Panc1 (cell line): ENCODE results near the gene PLEKHM2. TPM values are rescaled to one million over a fixed set of nuclear protein-coding genes. Genes with fewer than 3 reads are reported as not detected.

Source experiments
- ATAC-seq: fragments of 200-7000 bp; cut with Tn5 transposase; 2 replicates; pipeline ENCODE4 v1.9.1; 2020; ENCODE audit warnings: mild to moderate bottlenecking, moderate library complexity
- BruUV-seq: library from RNA; stranded (reverse); fragments of 400-500 nt; replicated peaks from 2 replicates; lab custom pipeline; 2021; lab: Mats Ljungman, UMichigan
- CTCF ChIA-PET: fragments of 300-600 bp; sonication (Branson Sonifier 250); formaldehyde crosslinking; loops from one replicate; lab custom pipeline; 2022; ENCODE audit warnings: antibody characterized with exemption; lab: Charles Lee
- POLR2A ChIA-PET: fragments of 300-600 bp; sonication (Branson Sonifier 250); formaldehyde crosslinking; loops from one replicate; lab custom pipeline; 2022; ENCODE audit warnings: antibody characterized with exemption; lab: Charles Lee
- DNase-seq: peaks from one replicate; pipeline ENCODE4 v3.0.0-alpha.2; 2010; ENCODE audit warnings: low read depth, low spot score
- H3K27ac ChIP-seq: 2 replicates; pipeline ENCODE4 v1.5.1; 2011; ENCODE audit warnings: mild to moderate bottlenecking, low read length, inconsistent platforms
- H3K27me3 ChIP-seq: fragments of 200-500 bp; sonication (Bioruptor generic); 2 replicates; pipeline ENCODE4 v1.6.0; 2014; ENCODE audit warnings: low read length, inconsistent platforms; ENCODE audit not compliant: control insufficient read depth, insufficient read depth
- H3K36me3 ChIP-seq: fragments of 200-500 bp; sonication (Bioruptor generic); 2 replicates; pipeline ENCODE4 v1.5.1; 2014; ENCODE audit warnings: inconsistent platforms, mild to moderate bottlenecking, low read length, moderate library complexity; ENCODE audit not compliant: control insufficient read depth, insufficient read depth
- H3K4me1 ChIP-seq: 2 replicates; pipeline ENCODE4 v1.5.1; 2011; ENCODE audit warnings: inconsistent platforms, mild to moderate bottlenecking, low read length, moderate library complexity; ENCODE audit not compliant: control insufficient read depth, insufficient read depth
- H3K4me3 ChIP-seq, 2 experiments: 2 replicates each; pipeline ENCODE4 v1.5.1; 2011 to 2012; ENCODE audit warnings: low read depth in 2 of 2, low read length in 2 of 2, mild to moderate bottlenecking in 2 of 2, inconsistent platforms in 1 of 2, moderate library complexity in 1 of 2
- H3K9me3 ChIP-seq: fragments of 200-500 bp; sonication (Bioruptor generic); 2 replicates; pipeline ENCODE4 v1.5.1; 2014; ENCODE audit warnings: low read depth, mild to moderate bottlenecking, inconsistent platforms, low read length, moderate library complexity; ENCODE audit not compliant: control insufficient read depth, insufficient read depth
- CTCF ChIP-seq: fragments of 450-650 bp; IDR thresholded peaks from 2 replicates; pipeline ENCODE4 v1.5.1; 2017; ENCODE audit warnings: mild to moderate bottlenecking
- POLR2AphosphoS5 ChIP-seq: IDR thresholded peaks from 2 replicates; pipeline ENCODE4 v1.6.1; 2012; ENCODE audit warnings: mild to moderate bottlenecking, low read depth, low read length, moderate library complexity
- REST ChIP-seq, 2 experiments: IDR thresholded peaks; 2 replicates each; pipeline ENCODE4 v1.6.1; 2011 to 2012; ENCODE audit warnings: low read depth in 2 of 2, control low read depth in 1 of 2, low read length in 1 of 2, mild to moderate bottlenecking in 1 of 2, moderate library complexity in 1 of 2; ENCODE audit not compliant: insufficient read depth in 1 of 2
- SIN3A ChIP-seq: IDR thresholded peaks from 2 replicates; pipeline ENCODE4 v1.6.1; 2012; ENCODE audit warnings: low read depth, mild to moderate bottlenecking, low read length, moderate library complexity, borderline replicate concordance; ENCODE audit not compliant: insufficient read depth
- TCF7L2 ChIP-seq: IDR thresholded peaks from 2 replicates; pipeline ENCODE4 v1.6.1; 2011; ENCODE audit warnings: mild to moderate bottlenecking, low read depth, low read length, inconsistent platforms
- in situ Hi-C: cut with HindIII; loops from 2 replicates; pipeline ENCODE4 v1.10.0; 2016; ENCODE audit warnings: low sequenced_read_pairs, low pct_unique_long_range_greater_than_20kb
- intact Hi-C: fragments of 100-400 bp; cut with micrococcal nuclease; formaldehyde crosslinking; loops from one replicate; pipeline ENCODE4 v1.10.0; 2022; ENCODE audit not compliant: unreplicated experiment
- total RNA-seq: library from RNA; stranded (reverse); gene quantifications from one replicate; pipeline ENCODE4 v1.2.1, GENCODE V29; 2021; ENCODE audit not compliant: unreplicated experiment

The PLEKHM2 gene
- total RNA-seq, 1 experiment from 2014 or later, result 54.6 TPM

GRCh38 chr1:15739259-15739658, 55.1 kb downstream of the PLEKHM2 start:
- Histone ChIP-seq H3K4me1 (peaks cover 4% of the 10 kb centered on the region), H3K27ac (no peak overlapping the region)
- POLR2A ChIA-PET, result interaction anchor here (0.5 kb wide), 1 partner anchor 148 kb away, joined by 9 read pairs; no protein-coding TSS in a partner anchor

GRCh38 chr1:15739745-15740144, 55.6 kb downstream of the PLEKHM2 start:
- no peak for DNase-seq
- POLR2A ChIA-PET, result no interaction called here
- Histone ChIP-seq H3K36me3 (no peaks in the 10 kb centered on the region), H3K27ac (no peak overlapping the region), H3K27me3 (no peaks in the 10 kb centered on the region), H3K9me3 (no peaks in the 10 kb centered on the region), H3K4me1 (peaks cover 4% of the 10 kb centered on the region), H3K4me3 (no peak overlapping the region)
- BruUV-seq, result no TSS peak
- TF ChIP-seq CTCF (no peak; the same call in 1 of the 2 replicates), SIN3A (no peak), REST (IDR thresholded peaks at IDR 0.05; ENCODE audit: insufficient read depth in 1 of 2, low read depth in 2 of 2, low read length in 1 of 2) (no peak), POLR2AphosphoS5 (no peak), TCF7L2 (no peak)
- intact Hi-C loops (loop anchor here (10.0 kb wide), 1 partner anchor 125 kb away; the partner anchor contains the start of gene DDI2), in situ Hi-C loops (no loop called here)
- ATAC-seq, result no peak
- CTCF ChIA-PET, result interaction anchor here (0.5 kb wide), 1 partner anchor 12 kb away, joined by 3 read pairs; no protein-coding TSS in a partner anchor

More at GRCh38 chr1:15739259-15739658, 55.1 kb downstream of the PLEKHM2 start:
- Histone ChIP-seq H3K4me3 (no peak overlapping the region), H3K27me3 (no peaks in the 10 kb centered on the region), H3K36me3 (no peaks in the 10 kb centered on the region), H3K9me3 (no peaks in the 10 kb centered on the region)
- TF ChIP-seq CTCF, result no peak
- TF ChIP-seq SIN3A, result no peak
- no peak for TF ChIP-seq REST (IDR thresholded peaks at IDR 0.05; ENCODE audit: insufficient read depth in 1 of 2, low read depth in 2 of 2, low read length in 1 of 2)
- DNase-seq (no peak), ATAC-seq (no peak)
- in situ Hi-C loops, result no loop called here
- intact Hi-C loops, result no loop called here
- CTCF ChIA-PET, result interaction anchor here (0.5 kb wide), 1 partner anchor 11 kb away, joined by 3 read pairs; no protein-coding TSS in a partner anchor
- no TSS peak for BruUV-seq
